Keratinocyte (primary cell): Measurements from ENCODE around the gene CCL26. TPM values are rescaled to one million over a fixed set of nuclear protein-coding genes. Genes with fewer than 3 reads are reported as not detected.
A peak's percentile ranks its signal among the peaks of the same experiment; 100 is the strongest.

Experiments used
- DNase-seq: peaks from one replicate; pipeline ENCODE4 v3.0.0-alpha.2; 2011; ENCODE audit warnings: low read depth, missing footprints, low spot score
- FAIRE-seq: peaks from 2 replicates; lab custom pipeline; 2011; peaks lifted over from hg19 to GRCh38; lab: Jason Lieb, UNC
- H2AFZ ChIP-seq: 2 replicates; pipeline ENCODE4 v1.6.0; 2012; ENCODE audit warnings: low read length, control low read depth, inconsistent platforms; ENCODE audit not compliant: control insufficient read depth
- H3K27ac ChIP-seq: 2 replicates; pipeline ENCODE4 v1.5.1; 2011; ENCODE audit warnings: low read length; ENCODE audit not compliant: control insufficient read depth, insufficient read depth
- H3K27me3 ChIP-seq: 3 replicates; pipeline ENCODE4 v1.6.0; 2011; ENCODE audit warnings: low read length; ENCODE audit not compliant: control insufficient read depth, insufficient read depth; ENCODE audit errors: extremely low read depth
- H3K36me3 ChIP-seq, 2 experiments: 2 replicates in 1 of 2; 3 replicates in 1 of 2; pipeline ENCODE4 v1.5.1; 2011; ENCODE audit warnings: low read length in 2 of 2, mild to moderate bottlenecking in 1 of 2; ENCODE audit not compliant: control insufficient read depth in 2 of 2, insufficient read depth in 2 of 2; ENCODE audit errors: extremely low read depth in 1 of 2
- H3K4me1 ChIP-seq: 3 replicates; pipeline ENCODE4 v1.5.1; 2011; ENCODE audit warnings: low read length; ENCODE audit not compliant: control insufficient read depth, insufficient read depth; ENCODE audit errors: extremely low read depth
- H3K4me2 ChIP-seq: 3 replicates; pipeline ENCODE4 v1.6.0; 2011; ENCODE audit warnings: low read depth, low read length; ENCODE audit not compliant: control insufficient read depth, insufficient read depth; ENCODE audit errors: extremely low read depth
- H3K4me3 ChIP-seq, 3 experiments: fragments of 200-600 bp in 1 of 3; sonication (generic) in 1 of 3; 2 replicates in 2 of 3; 3 replicates in 1 of 3; pipeline ENCODE4 v1.5.1; 2011 to 2016; ENCODE audit warnings: low read length in 3 of 3, mild to moderate bottlenecking in 3 of 3, control low read depth in 2 of 3, inconsistent platforms in 1 of 3, low read depth in 1 of 3, mixed read lengths in 1 of 3, mixed run types in 1 of 3, moderate library complexity in 1 of 3; ENCODE audit not compliant: control insufficient read depth in 2 of 3, insufficient read depth in 2 of 3; ENCODE audit errors: extremely low read depth in 1 of 3
- H3K79me2 ChIP-seq: 2 replicates; pipeline ENCODE4 v1.6.0; 2012; ENCODE audit warnings: low read length; ENCODE audit not compliant: control insufficient read depth, insufficient read depth
- H3K9ac ChIP-seq: 3 replicates; pipeline ENCODE4 v1.6.0; 2011; ENCODE audit warnings: low read length; ENCODE audit not compliant: control insufficient read depth, insufficient read depth; ENCODE audit errors: extremely low read depth
- H3K9me1 ChIP-seq: 3 replicates; pipeline ENCODE4 v1.6.0; 2011; ENCODE audit warnings: low read length; ENCODE audit not compliant: control insufficient read depth, insufficient read depth; ENCODE audit errors: extremely low read depth
- H3K9me3 ChIP-seq: 2 replicates; pipeline ENCODE4 v1.5.1; 2012; ENCODE audit warnings: low read depth, low read length; ENCODE audit not compliant: control insufficient read depth
- H4K20me1 ChIP-seq: 3 replicates; pipeline ENCODE4 v1.6.0; 2011; ENCODE audit warnings: low read length; ENCODE audit not compliant: control insufficient read depth, insufficient read depth; ENCODE audit errors: extremely low read depth
- CTCF ChIP-seq, 3 experiments: IDR thresholded peaks in 1 of 3; conservative IDR thresholded peaks in 1 of 3; optimal IDR thresholded peaks in 1 of 3; 2 replicates in 2 of 3; 3 replicates in 1 of 3; pipeline versions ENCODE3 to v1.5.1; 2011; ENCODE audit warnings: low read length in 3 of 3, mild to moderate bottlenecking in 3 of 3, moderate library complexity in 2 of 3, control low read depth in 1 of 3, inconsistent platforms in 1 of 3; ENCODE audit not compliant: insufficient read depth in 2 of 3; ENCODE audit errors: extremely low read depth in 1 of 3
- EZH2 ChIP-seq: IDR thresholded peaks from one replicate; pipeline ENCODE4 v1.6.1; 2012; ENCODE audit warnings: inconsistent platforms, mild to moderate bottlenecking, low read length, moderate library complexity
- dilution Hi-C: fragments of 300-500 bp; cut with MboI; formaldehyde crosslinking; loops from one replicate; pipeline ENCODE4 v1.7.0; 2020; ENCODE audit warnings: low sequenced_read_pairs; ENCODE audit not compliant: extremely low pct_ligation_motif_present
- polyA plus RNA-seq, 5 experiments: library from polyadenylated mRNA; depleted of rRNA in 3 of 5; stranded (reverse) in 3 of 5; stranded (forward) in 1 of 5; unstranded in 1 of 5; fragments of >200 nt; gene quantifications; 1 replicate in 1 of 5; 2 replicates in 3 of 5; 3 replicates in 1 of 5; pipeline versions ENCODE4 v1.2.1 to v1.2.3, GENCODE V29; 2011 to 2012; ENCODE audit warnings: missing spikeins in 2 of 5, low read depth in 1 of 5, low replicate concordance in 1 of 5

Gene CCL26
- polyA plus RNA-seq, 1 donor (not counting 4 experiments of a cell fraction or from before 2014, with no cell fraction given), result not detected

DNA sequence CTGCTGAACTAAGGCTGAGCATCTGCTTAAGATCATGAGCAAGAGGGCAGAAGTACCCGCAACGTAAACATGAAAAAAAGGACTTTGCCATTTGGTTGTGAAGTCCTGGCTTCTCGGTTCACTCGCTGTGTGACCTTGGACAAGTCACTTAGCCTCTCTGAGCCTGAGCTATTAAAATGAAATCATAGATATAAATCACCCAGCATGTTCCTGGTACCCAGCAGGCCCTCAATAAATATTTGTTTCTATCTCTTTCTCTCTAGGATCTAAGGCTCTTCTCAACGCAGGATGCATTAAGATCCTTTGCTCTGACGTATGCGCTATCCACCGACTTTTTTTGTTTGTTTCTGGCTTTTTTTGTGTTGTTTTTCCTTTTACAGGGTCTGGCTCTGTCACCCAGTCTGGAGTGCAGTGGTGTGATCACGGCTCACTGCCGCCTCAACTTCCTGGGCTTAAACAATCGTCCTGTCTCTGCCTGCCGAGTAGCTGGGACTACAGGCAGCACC lies 39.9 kb downstream of the CCL26 start:
- H3K9ac ChIP-seq, result peak overlapping the region; percentile 22

GRCh38 chr7:75729851-75730274 lies 42.1 kb downstream of the CCL26 start:
- H3K4me2 ChIP-seq, result no peak overlapping the region
- no peak overlapping the region for H3K4me3 ChIP-seq
- dilution Hi-C loops, result no loop called here
- H3K27ac ChIP-seq, result no peak overlapping the region
- H3K4me1 ChIP-seq, result peaks cover 30% of the 10 kb centered on the region
- H3K36me3 ChIP-seq, result no peaks in the 10 kb centered on the region
- H3K9me1 ChIP-seq, result no peaks in the 10 kb centered on the region
- TF ChIP-seq CTCF (optimal IDR thresholded peaks at IDR 0.05 in 1 of 3, IDR thresholded peaks at IDR 0.05 in 1 of 3, conservative IDR thresholded peaks at IDR 0.05 in 1 of 3; ENCODE audit: extremely low read depth in 1 of 3, insufficient read depth in 2 of 3, low read length in 3 of 3) (no peak), EZH2 (no peak)
- H4K20me1 ChIP-seq, result no peaks in the 10 kb centered on the region
- H3K27me3 ChIP-seq, result no peaks in the 10 kb centered on the region
- H3K79me2 ChIP-seq, result no peaks in the 10 kb centered on the region
- DNase-seq, result no peak
- no peaks in the 10 kb centered on the region for H3K9me3 ChIP-seq
- no peak overlapping the region for H2AFZ ChIP-seq
- no peak for FAIRE-seq
- H3K9ac ChIP-seq, result no peak overlapping the region

More for the DNA sequence above, 39.9 kb downstream of the CCL26 start:
- DNase-seq (no peak), FAIRE-seq (no peak)
- no peak overlapping the region for H3K4me2 ChIP-seq
- H3K4me3 ChIP-seq, result no peak overlapping the region
- dilution Hi-C loops, result no loop called here
- no peaks in the 10 kb centered on the region for H4K20me1 ChIP-seq
- H3K9me1 ChIP-seq, result no peaks in the 10 kb centered on the region
- H3K36me3 ChIP-seq, result no peaks in the 10 kb centered on the region
- no peak for TF ChIP-seq CTCF (optimal IDR thresholded peaks at IDR 0.05 in 1 of 3, IDR thresholded peaks at IDR 0.05 in 1 of 3, conservative IDR thresholded peaks at IDR 0.05 in 1 of 3; ENCODE audit: extremely low read depth in 1 of 3, insufficient read depth in 2 of 3, low read length in 3 of 3)
- no peak for TF ChIP-seq EZH2
- peak overlapping the region; percentile 17 for H3K27ac ChIP-seq
- peaks cover 33% of the 10 kb centered on the region for H3K4me1 ChIP-seq
- H2AFZ ChIP-seq, result no peak overlapping the region
- no peaks in the 10 kb centered on the region for H3K9me3 ChIP-seq
- H3K79me2 ChIP-seq, result no peaks in the 10 kb centered on the region
- no peaks in the 10 kb centered on the region for H3K27me3 ChIP-seq
